GM12875 (cell line): Measurements from ENCODE around the gene SLC11A2.
A peak's percentile ranks its signal among the peaks of the same experiment; 100 is the strongest.

Experiments used
- H3K4me3 ChIP-seq: one replicate; pipeline ENCODE4 v1.5.1; 2011; ENCODE audit warnings: low read depth, low read length, control low read depth
- TF ChIP-seq, protein P1 (sequence below): IDR thresholded peaks from 2 replicates; pipeline ENCODE4 v1.5.1; 2011; ENCODE audit warnings: low read depth, mild to moderate bottlenecking, control low read depth, inconsistent platforms, low read length, moderate library complexity, borderline replicate concordance; ENCODE audit not compliant: insufficient read depth

The SLC11A2 gene

DNA sequence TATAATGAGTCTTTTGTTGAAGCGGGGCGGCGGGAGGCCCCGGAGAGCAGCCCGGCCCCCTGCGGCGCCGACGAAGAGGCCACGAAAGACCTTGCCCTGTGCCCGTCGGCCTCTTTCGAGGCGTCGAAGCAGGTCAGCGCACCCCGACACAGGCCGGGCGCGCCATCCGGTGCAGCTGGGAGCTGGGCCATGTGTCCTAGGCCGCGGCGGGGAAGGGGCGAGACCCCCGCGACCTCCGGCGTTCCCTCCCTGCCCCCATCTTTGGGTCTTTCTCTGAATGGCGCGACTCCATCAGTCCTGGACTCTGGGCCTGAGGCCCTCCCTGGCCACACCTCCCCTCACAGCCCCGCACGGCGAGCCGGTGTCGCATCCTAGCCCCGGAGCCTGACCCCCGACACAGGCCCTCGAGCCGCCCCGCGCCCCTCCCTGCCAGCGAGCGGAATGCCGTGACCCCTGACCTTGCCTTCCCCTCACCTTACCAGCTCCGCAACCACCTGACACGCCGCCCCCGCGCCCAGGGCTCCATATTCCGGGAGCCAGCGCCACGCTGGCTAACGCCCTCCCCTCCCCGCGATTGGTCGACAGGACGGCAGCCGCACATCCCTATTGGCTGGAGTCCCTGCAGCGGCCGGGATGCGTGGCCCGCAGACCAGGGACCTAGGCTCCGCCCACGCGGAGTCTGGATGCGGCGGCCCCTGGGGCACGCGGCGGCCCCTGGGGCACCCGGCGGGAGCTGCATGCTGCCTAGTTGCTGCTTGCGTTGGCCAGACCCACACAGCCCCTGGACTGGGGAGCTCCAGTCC, at the start of gene SLC11A2:
Gene SLC11A2 (minus strand): TSS at position 549 of the 803 bp plus-strand sequence. CDS start 15,656 bp downstream, outside the sequence.
- TF ChIP-seq, protein P1, sequence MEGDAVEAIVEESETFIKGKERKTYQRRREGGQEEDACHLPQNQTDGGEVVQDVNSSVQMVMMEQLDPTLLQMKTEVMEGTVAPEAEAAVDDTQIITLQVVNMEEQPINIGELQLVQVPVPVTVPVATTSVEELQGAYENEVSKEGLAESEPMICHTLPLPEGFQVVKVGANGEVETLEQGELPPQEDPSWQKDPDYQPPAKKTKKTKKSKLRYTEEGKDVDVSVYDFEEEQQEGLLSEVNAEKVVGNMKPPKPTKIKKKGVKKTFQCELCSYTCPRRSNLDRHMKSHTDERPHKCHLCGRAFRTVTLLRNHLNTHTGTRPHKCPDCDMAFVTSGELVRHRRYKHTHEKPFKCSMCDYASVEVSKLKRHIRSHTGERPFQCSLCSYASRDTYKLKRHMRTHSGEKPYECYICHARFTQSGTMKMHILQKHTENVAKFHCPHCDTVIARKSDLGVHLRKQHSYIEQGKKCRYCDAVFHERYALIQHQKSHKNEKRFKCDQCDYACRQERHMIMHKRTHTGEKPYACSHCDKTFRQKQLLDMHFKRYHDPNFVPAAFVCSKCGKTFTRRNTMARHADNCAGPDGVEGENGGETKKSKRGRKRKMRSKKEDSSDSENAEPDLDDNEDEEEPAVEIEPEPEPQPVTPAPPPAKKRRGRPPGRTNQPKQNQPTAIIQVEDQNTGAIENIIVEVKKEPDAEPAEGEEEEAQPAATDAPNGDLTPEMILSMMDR = no peak
- peak within 1 kb of the TSS; percentile 74 for H3K4me3 ChIP-seq

DNA sequence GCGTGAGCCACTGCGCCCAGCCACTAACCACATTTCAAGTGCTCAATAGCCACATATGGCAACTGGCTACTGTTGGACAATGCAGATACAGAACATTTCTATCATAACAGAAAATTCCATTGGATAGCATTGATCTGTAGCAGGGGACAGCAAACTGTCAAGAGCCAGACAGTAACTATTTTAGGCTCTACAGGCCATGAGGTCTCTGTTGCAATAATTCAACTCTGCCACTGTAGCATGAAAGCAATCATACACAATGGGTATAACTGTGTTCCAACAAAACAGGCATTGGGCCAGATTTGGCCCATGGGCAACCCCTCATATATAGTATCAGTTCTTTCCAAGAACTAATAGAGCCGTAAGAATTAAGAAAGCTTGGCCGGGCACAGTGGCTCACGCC, 49.2 kb upstream of the SLC11A2 start:
- TF ChIP-seq, protein P1 = no peak

DNA sequence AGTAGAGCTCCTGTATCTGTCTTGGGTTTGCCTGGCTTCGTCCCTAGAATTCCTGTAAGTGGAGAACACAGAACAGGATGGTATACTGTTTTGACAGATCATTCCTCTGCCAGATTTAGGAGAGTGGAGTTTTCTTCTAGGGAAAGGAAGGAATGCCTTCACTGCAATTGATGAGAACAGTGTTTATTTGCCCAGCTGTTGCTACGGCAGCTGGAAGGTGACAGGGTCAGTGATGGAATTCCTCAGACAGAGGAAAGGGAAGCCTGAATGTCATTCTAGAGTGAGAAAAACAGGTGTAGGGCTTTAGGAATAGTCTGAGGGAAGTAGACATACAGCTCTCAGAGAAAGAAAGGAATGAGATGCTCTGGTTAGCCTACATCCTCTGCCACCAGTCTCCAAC, 45.5 kb upstream of the SLC11A2 start:
- H3K4me3 ChIP-seq = no peak overlapping the region
- TF ChIP-seq, protein P1 = no peak

More for the DNA sequence above, 49.2 kb upstream of the SLC11A2 start:
- H3K4me3 ChIP-seq = no peak overlapping the region

DNA sequence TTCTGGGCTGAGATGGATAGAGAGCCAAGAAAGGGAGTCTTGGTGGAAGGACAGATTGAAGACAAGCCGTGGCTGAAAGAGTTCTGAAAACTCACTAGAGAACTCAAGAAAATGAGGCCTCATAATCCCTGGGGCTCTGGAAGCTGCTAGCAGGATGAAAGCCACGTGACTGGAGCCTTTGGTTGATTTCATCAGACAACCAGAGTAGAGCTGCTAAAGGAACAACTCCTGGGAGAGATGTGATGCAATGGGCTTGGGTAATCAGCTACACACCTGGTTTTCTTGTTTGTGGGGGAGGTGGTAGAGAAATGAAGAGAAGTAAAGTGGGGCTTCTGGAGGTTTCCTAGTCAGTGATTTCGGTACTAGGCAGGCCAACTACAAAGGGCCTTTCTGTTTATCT, 43.8 kb upstream of the SLC11A2 start:
- TF ChIP-seq, protein P1 = no peak
- no peak overlapping the region for H3K4me3 ChIP-seq

DNA sequence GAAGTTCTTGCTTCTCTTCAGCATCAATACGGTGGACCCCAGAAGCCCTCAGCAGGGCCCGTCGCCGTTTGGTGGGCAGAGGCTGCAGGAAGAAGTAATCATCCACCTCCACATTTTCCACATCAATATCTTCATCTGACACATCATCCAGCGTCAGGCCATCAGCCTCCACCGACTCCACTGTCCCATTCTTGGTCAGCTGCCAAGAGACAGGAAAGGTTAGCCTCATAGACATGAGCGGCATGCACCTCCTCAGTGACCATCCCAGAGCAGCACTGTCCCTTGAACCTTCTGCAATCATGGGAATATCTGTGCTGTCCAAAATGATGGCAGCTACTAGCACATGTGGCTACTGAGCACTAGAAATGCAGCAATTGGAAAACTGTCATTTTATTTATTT, 41.6 kb upstream of the SLC11A2 start:
- TF ChIP-seq, protein P1 = no peak
- H3K4me3 ChIP-seq = no peak overlapping the region

DNA sequence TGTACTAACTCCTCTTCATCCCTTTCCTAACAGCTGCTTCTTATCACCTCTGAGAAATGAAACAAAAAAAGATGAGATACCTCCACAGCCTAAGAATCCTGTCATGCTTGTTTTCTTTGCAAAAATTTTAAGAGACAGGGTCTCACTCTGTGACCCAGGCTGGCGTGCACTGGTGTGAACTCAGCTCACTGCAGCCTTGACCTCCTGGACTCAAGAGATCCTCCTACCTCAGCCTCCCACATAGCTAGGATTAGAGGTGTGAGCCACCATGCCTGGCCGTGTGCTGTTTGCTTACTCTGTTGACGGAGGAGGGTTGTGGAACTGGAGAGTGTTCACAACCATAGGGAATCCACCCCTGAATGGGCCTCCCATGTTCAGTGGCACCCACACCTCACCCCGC, 41.0 kb upstream of the SLC11A2 start:
- TF ChIP-seq, protein P1 = no peak
- H3K4me3 ChIP-seq = no peak overlapping the region

DNA sequence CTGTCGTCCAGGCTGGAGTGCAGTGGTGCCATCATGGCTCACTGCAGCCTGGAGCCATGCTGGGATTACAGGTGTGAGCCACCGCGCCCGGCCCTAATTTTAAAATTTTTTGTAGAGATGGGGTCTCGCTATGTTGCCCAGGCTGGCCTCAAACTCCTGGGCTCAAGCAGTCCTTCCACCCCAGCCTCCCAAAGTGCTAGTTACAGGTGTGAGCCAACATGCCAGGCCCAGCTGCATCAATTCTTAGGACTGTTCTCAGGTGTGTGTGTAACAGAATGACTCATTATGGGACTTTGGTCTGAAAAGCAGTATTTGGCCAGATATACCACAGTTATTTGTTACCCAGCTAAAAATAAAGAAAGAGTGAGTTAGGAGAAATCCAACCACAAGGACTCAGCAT, 39.3 kb upstream of the SLC11A2 start:
- H3K4me3 ChIP-seq = no peak overlapping the region

More for the DNA sequence above, 39.3 kb upstream of the SLC11A2 start:
- TF ChIP-seq, protein P1 = no peak
